ENCODE data around the gene OCIAD2. TPM values are rescaled to one million over a fixed set of nuclear protein-coding genes. Genes with fewer than 3 reads are reported as not detected.

OCIAD2 gene
- total and polyA plus RNA-seq, 8 donors: 15.5 to 52.4 (median 19.2) TPM

GRCh38 chr4:48909697-48910096, 3.1 kb upstream of the OCIAD2 start:
- no peak for FAIRE-seq
- H3K4me1 ChIP-seq: peaks cover 0 to 7% (median 6%) of the 10 kb centered on the region in 3 donors
- TF ChIP-seq, protein P1, sequence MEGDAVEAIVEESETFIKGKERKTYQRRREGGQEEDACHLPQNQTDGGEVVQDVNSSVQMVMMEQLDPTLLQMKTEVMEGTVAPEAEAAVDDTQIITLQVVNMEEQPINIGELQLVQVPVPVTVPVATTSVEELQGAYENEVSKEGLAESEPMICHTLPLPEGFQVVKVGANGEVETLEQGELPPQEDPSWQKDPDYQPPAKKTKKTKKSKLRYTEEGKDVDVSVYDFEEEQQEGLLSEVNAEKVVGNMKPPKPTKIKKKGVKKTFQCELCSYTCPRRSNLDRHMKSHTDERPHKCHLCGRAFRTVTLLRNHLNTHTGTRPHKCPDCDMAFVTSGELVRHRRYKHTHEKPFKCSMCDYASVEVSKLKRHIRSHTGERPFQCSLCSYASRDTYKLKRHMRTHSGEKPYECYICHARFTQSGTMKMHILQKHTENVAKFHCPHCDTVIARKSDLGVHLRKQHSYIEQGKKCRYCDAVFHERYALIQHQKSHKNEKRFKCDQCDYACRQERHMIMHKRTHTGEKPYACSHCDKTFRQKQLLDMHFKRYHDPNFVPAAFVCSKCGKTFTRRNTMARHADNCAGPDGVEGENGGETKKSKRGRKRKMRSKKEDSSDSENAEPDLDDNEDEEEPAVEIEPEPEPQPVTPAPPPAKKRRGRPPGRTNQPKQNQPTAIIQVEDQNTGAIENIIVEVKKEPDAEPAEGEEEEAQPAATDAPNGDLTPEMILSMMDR (IDR thresholded peaks at IDR 0.05): no peak
- 80 to 82% methylated on average over 3 of the region's 3 CpGs for WGBS, 2 donors
- no peak overlapping the region for H3K4me3 ChIP-seq
- no peaks in the 10 kb centered on the region for H3K36me3 ChIP-seq
- H3K9me3 ChIP-seq: no peaks in the 10 kb centered on the region
- intact Hi-C loops (cut with DNase I): no loop called here
- no peak for ATAC-seq
- no peak overlapping the region for H3K27ac ChIP-seq
- no peaks in the 10 kb centered on the region for H3K27me3 ChIP-seq
- DNase-seq: no peak

- DNase-seq (no peak), ATAC-seq (no peak), FAIRE-seq (no peak)
- H3K27ac ChIP-seq: no peak overlapping the region
- H3K9me3 ChIP-seq: no peaks in the 10 kb centered on the region
- H3K36me3 ChIP-seq: peaks cover 0 to 6% (median 0%) of the 10 kb centered on the region in 3 donors
- no peak overlapping the region for H3K4me3 ChIP-seq
- peaks cover 0 to 7% (median 6%) of the 10 kb centered on the region in 3 donors for H3K4me1 ChIP-seq
- TF ChIP-seq, protein P1 (IDR thresholded peaks at IDR 0.05): no peak
- no peaks in the 10 kb centered on the region for H3K27me3 ChIP-seq
- intact Hi-C loops (cut with DNase I): no loop called here
Measured at GRCh38 chr4:48908687-48909086, 2.1 kb upstream of the OCIAD2 start.

- Histone ChIP-seq H3K27me3 (no peaks in the 10 kb centered on the region), H3K36me3 (peaks cover 0 to 6% (median 0%) of the 10 kb centered on the region in 3 donors), H3K27ac (no peak overlapping the region), H3K4me1 (peaks cover 0 to 7% (median 6%) of the 10 kb centered on the region in 3 donors), H3K4me3 (no peak overlapping the region), H3K9me3 (no peaks in the 10 kb centered on the region)
- intact Hi-C loops (cut with DNase I): no loop called here
- TF ChIP-seq, protein P1 (IDR thresholded peaks at IDR 0.05): no peak
- FAIRE-seq (no peak), ATAC-seq (no peak), DNase-seq (no peak)
- 83 to 90% methylated on average over 7 of the region's 7 CpGs for WGBS, 2 donors
Measured at GRCh38 chr4:48907706-48908477, 1.3 kb upstream of the OCIAD2 start.

GRCh38 chr4:48905363-48906015, 1.1 kb downstream of the OCIAD2 start:
- no peaks in the 10 kb centered on the region for H3K9me3 ChIP-seq
- no peak for FAIRE-seq
- WGBS, 2 donors: 64 to 70% methylated on average over 9 of the region's 9 CpGs
- peaks cover 0 to 7% (median 6%) of the 10 kb centered on the region in 3 donors for H3K4me1 ChIP-seq
- H3K27me3 ChIP-seq: no peaks in the 10 kb centered on the region
- H3K36me3 ChIP-seq: peaks cover 0 to 12% (median 4%) of the 10 kb centered on the region in 3 donors
- peak overlapping the region in 1 of 4 donors; percentile 59 for H3K27ac ChIP-seq
- H3K4me3 ChIP-seq: peak overlapping the region in 3 of 4 donors; percentile 74 to 92 (median 86)
- ATAC-seq: peak; percentile 54 to 75 (median 63)
- TF ChIP-seq, protein P1 (IDR thresholded peaks at IDR 0.05): peak in 1 of 4 donors; percentile 9
- DNase-seq: peak in 3 of 6 donors; percentile 15 to 38 (median 21)
- intact Hi-C loops (cut with DNase I): no loop called here
